Measurements from ENCODE around the gene TSPAN10.
A peak's percentile ranks its signal among the peaks of the same experiment; 100 is the strongest.

TSPAN10 gene

GRCh38 chr17:81680150-81680549, 43.2 kb downstream of the TSPAN10 start:
- Histone ChIP-seq H3K9me3 (ENCODE audit: control insufficient read depth, low read length) (no peaks in the 10 kb centered on the region), H3K4me3 (ENCODE audit: extremely low read depth, insufficient read depth, low read length, poor library complexity, severe bottlenecking) (no peak overlapping the region), H3K27ac (ENCODE audit: low read depth, low read length, severe bottlenecking) (no peak overlapping the region), H3K36me3 (ENCODE audit: control insufficient read depth, insufficient read depth, low read length) (peaks cover 23% of the 10 kb centered on the region), H3K4me1 (ENCODE audit: control insufficient read depth, insufficient read depth, low read length, poor library complexity, severe bottlenecking) (peaks cover 10% of the 10 kb centered on the region)
- WGBS, 2 experiments (ENCODE audit: insufficient coverage in 2 of 2): 96 to 98% methylated on average over 11 of the region's 11 CpGs

- Histone ChIP-seq H3K4me3 (ENCODE audit: extremely low read depth, insufficient read depth, low read length, poor library complexity, severe bottlenecking) (no peak overlapping the region), H3K27ac (ENCODE audit: low read depth, low read length, severe bottlenecking) (no peak overlapping the region), H3K36me3 (ENCODE audit: control insufficient read depth, insufficient read depth, low read length) (peaks cover 34% of the 10 kb centered on the region), H3K9me3 (ENCODE audit: control insufficient read depth, low read length) (no peaks in the 10 kb centered on the region), H3K4me1 (ENCODE audit: control insufficient read depth, insufficient read depth, low read length, poor library complexity, severe bottlenecking) (peaks cover 16% of the 10 kb centered on the region)
- WGBS, 2 experiments (ENCODE audit: insufficient coverage in 2 of 2): 95 to 98% methylated on average over 13 to 17 of the region's 17 CpGs
These were observed 44.7 kb downstream of the TSPAN10 start for GRCh38 chr17:81681672-81682071.

- peak overlapping the region; percentile 87 for H3K27ac ChIP-seq (ENCODE audit: low read depth, low read length, severe bottlenecking)
- WGBS, 2 experiments (ENCODE audit: insufficient coverage in 2 of 2): 51 to 53% methylated on average over 19 of the region's 19 CpGs
- H3K9me3 ChIP-seq (ENCODE audit: control insufficient read depth, low read length): no peaks in the 10 kb centered on the region
- peaks cover 43% of the 10 kb centered on the region for H3K36me3 ChIP-seq (ENCODE audit: control insufficient read depth, insufficient read depth, low read length)
- H3K4me3 ChIP-seq (ENCODE audit: extremely low read depth, insufficient read depth, low read length, poor library complexity, severe bottlenecking): peak overlapping the region; percentile 99
- peaks cover 16% of the 10 kb centered on the region for H3K4me1 ChIP-seq (ENCODE audit: control insufficient read depth, insufficient read depth, low read length, poor library complexity, severe bottlenecking)
These were observed 45.7 kb downstream of the TSPAN10 start for GRCh38 chr17:81682565-81683207.

GRCh38 chr17:81683208-81683583, 46.2 kb downstream of the TSPAN10 start:
- H3K36me3 ChIP-seq (ENCODE audit: control insufficient read depth, insufficient read depth, low read length): peaks cover 48% of the 10 kb centered on the region

GRCh38 chr17:81683584-81684441, 46.8 kb downstream of the TSPAN10 start, which contains the start of the genes ARL16 and HGS:
Gene ARL16, minus strand, starts transcription at chr17:81683797. Its CDS starts 44 bp downstream, at chr17:81683753.
Gene HGS, plus strand, starts transcription at chr17:81684011. Its CDS starts 56 bp downstream, at chr17:81684067.
- peaks cover 55% of the 10 kb centered on the region for H3K36me3 ChIP-seq (ENCODE audit: control insufficient read depth, insufficient read depth, low read length)
- peak within 1 kb of the TSS; percentile 94 for H3K27ac ChIP-seq (ENCODE audit: low read depth, low read length, severe bottlenecking)
- H3K4me3 ChIP-seq (ENCODE audit: extremely low read depth, insufficient read depth, low read length, poor library complexity, severe bottlenecking): peak within 1 kb of the TSS; percentile 99
- 0% methylated on average over 87 to 110 of the region's 112 CpGs for WGBS, 2 experiments (ENCODE audit: insufficient coverage in 2 of 2)
- no peaks in the 10 kb centered on the region for H3K9me3 ChIP-seq (ENCODE audit: control insufficient read depth, low read length)
- H3K4me1 ChIP-seq (ENCODE audit: control insufficient read depth, insufficient read depth, low read length, poor library complexity, severe bottlenecking): peaks cover 16% of the 10 kb centered on the region

More at GRCh38 chr17:81683208-81683583, 46.2 kb downstream of the TSPAN10 start:
- Histone ChIP-seq H3K27ac (ENCODE audit: low read depth, low read length, severe bottlenecking) (peak overlapping the region; percentile 87), H3K4me3 (ENCODE audit: extremely low read depth, insufficient read depth, low read length, poor library complexity, severe bottlenecking) (peak overlapping the region; percentile 99), H3K9me3 (ENCODE audit: control insufficient read depth, low read length) (no peaks in the 10 kb centered on the region), H3K4me1 (ENCODE audit: control insufficient read depth, insufficient read depth, low read length, poor library complexity, severe bottlenecking) (peaks cover 16% of the 10 kb centered on the region)
- 0 to 2% methylated on average over 32 to 37 of the region's 37 CpGs for WGBS, 2 experiments (ENCODE audit: insufficient coverage in 2 of 2)

GRCh38 chr17:81684442-81684911, 47.5 kb downstream of the TSPAN10 start:
- peaks cover 16% of the 10 kb centered on the region for H3K4me1 ChIP-seq (ENCODE audit: control insufficient read depth, insufficient read depth, low read length, poor library complexity, severe bottlenecking)
- peak overlapping the region; percentile 99 for H3K4me3 ChIP-seq (ENCODE audit: extremely low read depth, insufficient read depth, low read length, poor library complexity, severe bottlenecking)
- H3K27ac ChIP-seq (ENCODE audit: low read depth, low read length, severe bottlenecking): peak overlapping the region; percentile 94
- peaks cover 61% of the 10 kb centered on the region for H3K36me3 ChIP-seq (ENCODE audit: control insufficient read depth, insufficient read depth, low read length)
- no peaks in the 10 kb centered on the region for H3K9me3 ChIP-seq (ENCODE audit: control insufficient read depth, low read length)
- WGBS, 2 experiments (ENCODE audit: insufficient coverage in 2 of 2): 15% methylated on average over 15 of the region's 16 CpGs

- H3K9me3 ChIP-seq (ENCODE audit: control insufficient read depth, low read length): no peaks in the 10 kb centered on the region
- peaks cover 64% of the 10 kb centered on the region for H3K36me3 ChIP-seq (ENCODE audit: control insufficient read depth, insufficient read depth, low read length)
- peaks cover 16% of the 10 kb centered on the region for H3K4me1 ChIP-seq (ENCODE audit: control insufficient read depth, insufficient read depth, low read length, poor library complexity, severe bottlenecking)
- peak overlapping the region; percentile 94 for H3K27ac ChIP-seq (ENCODE audit: low read depth, low read length, severe bottlenecking)
- peak overlapping the region; percentile 99 for H3K4me3 ChIP-seq (ENCODE audit: extremely low read depth, insufficient read depth, low read length, poor library complexity, severe bottlenecking)
- 83 to 85% methylated on average over 9 to 11 of the region's 12 CpGs for WGBS, 2 experiments (ENCODE audit: insufficient coverage in 2 of 2)
These were observed 48.1 kb downstream of the TSPAN10 start for GRCh38 chr17:81685108-81685507.

- H3K4me3 ChIP-seq (ENCODE audit: extremely low read depth, insufficient read depth, low read length, poor library complexity, severe bottlenecking): no peak overlapping the region
- H3K9me3 ChIP-seq (ENCODE audit: control insufficient read depth, low read length): no peaks in the 10 kb centered on the region
- H3K4me1 ChIP-seq (ENCODE audit: control insufficient read depth, insufficient read depth, low read length, poor library complexity, severe bottlenecking): peaks cover 16% of the 10 kb centered on the region
- H3K27ac ChIP-seq (ENCODE audit: low read depth, low read length, severe bottlenecking): no peak overlapping the region
- WGBS, 2 experiments (ENCODE audit: insufficient coverage in 2 of 2): 96% methylated on average over 19 to 20 of the region's 20 CpGs
- H3K36me3 ChIP-seq (ENCODE audit: control insufficient read depth, insufficient read depth, low read length): peaks cover 68% of the 10 kb centered on the region
These were observed 49.6 kb downstream of the TSPAN10 start for GRCh38 chr17:81686614-81687013.

- H3K4me3 ChIP-seq (ENCODE audit: extremely low read depth, insufficient read depth, low read length, poor library complexity, severe bottlenecking): no peak overlapping the region
- H3K36me3 ChIP-seq (ENCODE audit: control insufficient read depth, insufficient read depth, low read length): peaks cover 77% of the 10 kb centered on the region
- peaks cover 11% of the 10 kb centered on the region for H3K4me1 ChIP-seq (ENCODE audit: control insufficient read depth, insufficient read depth, low read length, poor library complexity, severe bottlenecking)
- no peak overlapping the region for H3K27ac ChIP-seq (ENCODE audit: low read depth, low read length, severe bottlenecking)
- H3K9me3 ChIP-seq (ENCODE audit: control insufficient read depth, low read length): no peaks in the 10 kb centered on the region
- 96 to 97% methylated on average over 39 to 41 of the region's 41 CpGs for WGBS, 2 experiments (ENCODE audit: insufficient coverage in 2 of 2)
These were observed 51.0 kb downstream of the TSPAN10 start for GRCh38 chr17:81687770-81688541.

GRCh38 chr17:81688616-81689015, 51.6 kb downstream of the TSPAN10 start:
- H3K9me3 ChIP-seq (ENCODE audit: control insufficient read depth, low read length): no peaks in the 10 kb centered on the region
- WGBS, 2 experiments (ENCODE audit: insufficient coverage in 2 of 2): 99 to 100% methylated on average over 11 to 13 of the region's 14 CpGs
- H3K4me3 ChIP-seq (ENCODE audit: extremely low read depth, insufficient read depth, low read length, poor library complexity, severe bottlenecking): no peak overlapping the region
- H3K27ac ChIP-seq (ENCODE audit: low read depth, low read length, severe bottlenecking): no peak overlapping the region
- peaks cover 84% of the 10 kb centered on the region for H3K36me3 ChIP-seq (ENCODE audit: control insufficient read depth, insufficient read depth, low read length)
- peaks cover 11% of the 10 kb centered on the region for H3K4me1 ChIP-seq (ENCODE audit: control insufficient read depth, insufficient read depth, low read length, poor library complexity, severe bottlenecking)
